COLO668 (cell line): Measurements from ENCODE around the gene STK11.
"Not testable (repeated sequence)": the region's sequence is repeated elsewhere in the genome, so short reads cannot be mapped to it uniquely, and the experiment has no call there.

Experiments
- DNase-seq: peaks from one replicate; lab custom pipeline; 2025; ENCODE audit not compliant: unreplicated experiment; lab: John Stamatoyannopoulos, UW

STK11 gene

DNA sequence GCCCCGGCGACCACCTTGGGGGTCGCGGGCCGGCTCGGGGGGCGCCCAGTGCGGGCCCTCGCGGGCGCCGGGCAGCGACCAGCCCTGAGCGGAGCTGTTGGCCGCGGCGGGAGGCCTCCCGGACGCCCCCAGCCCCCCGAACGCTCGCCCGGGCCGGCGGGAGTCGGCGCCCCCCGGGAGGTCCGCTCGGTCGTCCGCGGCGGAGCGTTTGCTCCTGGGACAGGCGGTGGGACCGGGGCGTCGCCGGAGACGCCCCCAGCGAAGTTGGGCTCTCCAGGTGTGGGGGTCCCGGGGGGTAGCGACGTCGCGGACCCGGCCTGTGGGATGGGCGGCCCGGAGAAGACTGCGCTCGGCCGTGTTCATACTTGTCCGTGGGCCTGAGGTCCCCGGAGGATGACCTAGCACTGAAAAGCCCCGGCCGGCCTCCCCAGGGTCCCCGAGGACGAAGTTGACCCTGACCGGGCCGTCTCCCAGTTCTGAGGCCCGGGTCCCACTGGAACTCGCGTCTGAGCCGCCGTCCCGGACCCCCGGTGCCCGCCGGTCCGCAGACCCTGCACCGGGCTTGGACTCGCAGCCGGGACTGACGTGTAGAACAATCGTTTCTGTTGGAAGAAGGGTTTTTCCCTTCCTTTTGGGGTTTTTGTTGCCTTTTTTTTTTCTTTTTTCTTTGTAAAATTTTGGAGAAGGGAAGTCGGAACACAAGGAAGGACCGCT is 729 bp downstream of the STK11 start:
- DNase-seq, result peak; percentile 32

DNA sequence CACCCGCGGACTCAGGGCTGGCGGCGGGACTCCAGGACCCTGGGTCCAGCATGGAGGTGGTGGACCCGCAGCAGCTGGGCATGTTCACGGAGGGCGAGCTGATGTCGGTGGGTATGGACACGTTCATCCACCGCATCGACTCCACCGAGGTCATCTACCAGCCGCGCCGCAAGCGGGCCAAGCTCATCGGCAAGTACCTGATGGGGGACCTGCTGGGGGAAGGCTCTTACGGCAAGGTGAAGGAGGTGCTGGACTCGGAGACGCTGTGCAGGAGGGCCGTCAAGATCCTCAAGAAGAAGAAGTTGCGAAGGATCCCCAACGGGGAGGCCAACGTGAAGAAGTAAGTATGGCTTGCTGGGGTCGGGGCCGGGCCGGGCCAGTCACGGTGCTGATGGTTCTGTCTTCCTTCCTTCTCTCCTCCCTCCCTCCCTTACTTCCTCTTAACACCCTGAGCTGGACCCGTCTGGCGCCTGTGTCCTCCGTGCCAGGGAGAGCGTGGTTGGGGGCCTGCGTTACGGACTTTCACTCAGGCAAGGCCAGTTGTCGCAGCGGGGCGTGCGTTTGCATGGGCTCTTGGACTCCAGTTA is 1.4 kb downstream of the STK11 start:
- peak; percentile 56 for DNase-seq

DNA sequence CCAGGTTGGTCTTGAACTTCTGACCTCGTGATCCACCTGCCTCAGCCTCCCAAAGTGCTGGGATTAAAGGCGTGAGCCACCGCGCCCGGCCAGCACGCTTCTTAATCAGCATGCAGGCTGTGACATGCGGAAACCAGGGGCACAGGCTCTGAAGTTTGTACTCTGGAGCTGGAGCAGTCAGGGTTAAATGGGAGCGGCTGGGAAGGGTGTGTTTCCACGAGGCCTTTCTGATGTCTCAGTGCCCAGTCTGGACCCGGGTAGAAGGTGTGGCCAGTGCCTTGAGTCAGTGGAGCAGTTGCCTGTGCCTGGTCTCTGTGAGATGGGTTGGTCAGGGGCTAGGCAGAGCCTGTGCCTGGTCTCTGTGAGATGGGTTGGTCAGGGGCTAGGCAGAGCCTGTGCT is 3.3 kb downstream of the STK11 start:
- not testable (repeated sequence) for DNase-seq

DNA sequence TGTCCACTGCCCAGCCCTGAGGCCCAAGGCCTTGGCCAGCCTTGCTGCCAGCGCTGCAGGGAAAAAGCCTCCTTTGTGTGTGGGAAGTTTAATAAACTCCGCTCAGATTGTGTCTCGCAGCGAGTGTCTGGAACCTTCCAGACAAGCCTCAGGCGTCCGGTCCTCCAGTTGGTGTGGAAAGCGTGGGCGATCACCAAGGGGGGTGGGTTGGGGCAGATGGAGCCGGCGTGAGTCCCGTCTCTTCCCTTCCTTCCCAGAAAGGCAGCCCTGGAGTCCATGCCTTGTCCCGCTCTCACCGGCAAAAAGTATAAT is 4.6 kb downstream of the STK11 start:
- no peak for DNase-seq

DNA sequence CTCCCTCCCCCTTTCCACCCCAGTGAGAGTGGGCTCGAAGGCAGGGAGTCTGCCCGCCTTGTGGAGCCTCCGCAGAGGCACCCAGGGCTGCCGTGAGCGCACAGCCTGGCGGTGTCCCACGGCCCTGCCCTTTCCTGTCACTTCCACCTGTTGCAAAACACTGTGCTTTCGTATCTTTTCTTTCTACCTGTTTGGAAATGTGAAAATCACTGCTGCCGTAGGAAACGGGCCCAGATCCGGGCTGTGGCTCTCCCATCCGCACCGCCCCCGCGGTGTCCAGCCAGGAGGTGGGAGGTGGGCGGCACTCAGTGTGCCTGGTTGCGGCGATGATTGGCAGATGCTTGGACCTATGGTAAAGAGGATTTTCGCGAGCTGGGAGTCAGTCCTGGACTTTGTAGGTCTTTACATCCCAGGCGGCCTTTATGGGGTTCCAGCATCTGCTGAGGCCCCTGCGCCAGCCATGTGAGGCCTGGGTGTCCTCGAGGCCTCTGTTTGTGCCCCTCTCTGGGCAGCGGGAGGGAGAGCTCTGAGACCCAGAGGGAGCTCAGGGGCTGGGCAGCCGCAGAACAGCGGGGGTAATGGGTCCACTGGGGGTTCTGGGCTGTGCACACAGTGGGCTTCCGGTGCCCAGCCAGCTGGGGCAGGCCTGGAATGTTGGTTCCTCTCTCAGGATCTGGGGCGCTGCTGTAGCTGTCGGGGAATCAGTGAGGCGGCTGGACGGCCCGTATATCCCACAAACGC is 6.1 kb downstream of the STK11 start:
- no peak for DNase-seq

DNA sequence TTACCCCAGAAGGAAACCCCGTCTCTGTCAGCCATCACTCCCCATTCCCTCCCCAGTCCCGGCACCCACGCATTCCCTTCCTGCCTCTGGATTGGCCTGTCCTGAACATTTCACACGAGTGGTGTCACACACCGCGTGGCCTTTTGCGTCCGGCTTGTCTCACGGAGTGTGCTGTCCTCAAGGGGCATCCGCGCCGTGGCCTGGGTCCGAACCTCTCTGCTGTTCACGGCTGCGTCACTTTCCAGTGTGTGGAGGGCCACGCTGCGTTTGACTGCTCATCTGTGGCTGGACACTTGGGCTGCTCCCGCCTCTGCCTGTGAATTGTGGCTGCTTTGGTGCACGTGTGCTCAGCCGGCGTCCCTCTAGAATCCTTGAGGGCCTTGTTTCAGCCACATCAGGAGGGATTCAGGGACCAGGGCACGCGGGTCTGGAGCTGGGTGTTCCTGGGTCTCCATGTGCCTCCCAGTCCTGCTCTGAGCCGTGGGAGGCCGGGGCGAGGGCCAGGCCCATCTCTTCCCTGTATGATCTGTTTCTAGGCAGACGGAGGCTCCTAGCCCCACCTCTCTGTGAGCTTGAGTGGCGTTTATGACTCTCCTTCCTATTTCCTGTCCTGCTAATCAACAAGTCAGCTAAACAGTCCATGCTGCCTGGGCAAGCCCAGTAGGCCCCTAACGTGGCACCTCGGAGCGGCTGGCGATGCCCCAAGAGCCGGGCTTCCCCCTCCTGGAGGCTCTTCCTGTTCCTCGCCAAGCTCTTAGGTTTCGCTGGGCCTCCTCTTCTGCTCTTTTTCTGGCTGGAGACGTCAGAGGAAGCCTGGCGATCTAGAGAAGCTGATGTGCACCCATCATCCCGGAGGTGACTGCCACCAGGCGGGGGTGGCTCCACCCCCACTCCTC is 8.1 kb downstream of the STK11 start:
- no peak for DNase-seq

DNA sequence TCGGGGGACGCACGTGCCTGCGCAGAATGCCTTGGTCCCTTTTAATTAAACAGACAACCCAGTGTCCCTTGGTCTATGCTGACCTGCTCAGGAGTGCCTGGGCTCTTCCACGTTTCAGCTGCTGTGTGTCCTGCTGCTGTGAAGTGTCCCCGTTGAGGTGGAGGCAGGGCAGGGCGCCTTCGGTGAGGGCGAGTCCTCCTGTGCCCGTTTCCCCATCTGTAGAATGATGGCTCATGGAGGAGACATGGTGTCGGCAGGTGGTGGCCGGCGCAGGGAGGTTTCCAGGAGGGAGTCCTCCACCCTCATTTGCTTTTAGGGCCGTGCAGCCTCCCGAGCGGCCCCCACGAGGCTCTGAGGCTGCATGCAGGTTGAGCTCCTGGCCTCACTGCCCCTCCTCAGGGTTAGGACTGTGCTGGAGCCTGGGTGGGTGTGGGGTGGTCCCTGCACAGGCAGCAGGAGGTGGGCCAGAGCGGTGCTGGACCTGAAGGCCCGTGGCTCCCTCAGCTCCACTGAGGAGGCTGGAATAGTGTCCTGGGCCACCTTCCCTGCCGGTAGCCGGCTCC is 8.8 kb downstream of the STK11 start:
- no peak for DNase-seq

DNA sequence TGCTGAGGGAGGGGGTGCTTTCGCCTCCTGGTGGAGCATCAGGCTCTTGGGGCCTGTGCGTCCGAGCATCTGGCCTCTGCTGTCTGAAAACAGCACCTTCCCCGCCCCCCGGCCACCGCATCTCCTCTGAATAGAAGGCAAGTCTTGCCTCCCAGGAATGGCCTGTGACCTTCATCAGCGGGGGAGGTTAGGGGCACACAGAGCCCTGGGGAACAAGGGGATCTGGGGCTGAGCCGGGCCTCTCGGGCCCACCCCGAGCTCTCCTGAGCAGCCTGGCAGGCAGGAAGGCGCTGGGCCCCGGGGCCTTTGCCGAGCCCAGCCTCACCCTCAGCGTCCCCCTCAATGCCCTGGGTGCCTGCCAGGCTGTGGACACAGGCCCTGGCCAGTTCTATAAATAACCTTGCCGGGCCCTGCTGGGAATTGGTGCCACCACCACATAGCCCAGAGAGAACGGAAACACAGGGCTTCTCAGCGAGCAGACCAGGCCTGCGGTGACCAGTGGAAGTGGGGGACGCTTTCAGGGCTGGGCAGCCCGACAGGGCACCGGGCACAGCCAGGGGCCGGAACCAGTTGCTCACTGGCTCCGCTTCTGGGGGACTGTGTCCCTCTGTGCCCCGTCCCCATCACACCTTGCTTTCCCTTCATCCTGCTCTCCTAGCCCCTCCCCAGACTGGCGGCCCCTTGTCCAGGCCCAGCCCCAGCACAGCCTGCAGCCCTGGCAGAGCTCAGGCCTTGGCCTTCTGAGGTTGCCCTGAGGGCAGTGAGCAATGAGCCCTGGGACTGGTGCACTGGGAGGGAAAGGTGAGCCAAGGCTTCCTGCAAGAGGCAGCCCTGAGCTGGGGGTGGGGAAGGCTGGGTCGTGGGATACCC is 9.5 kb downstream of the STK11 start:
- no peak for DNase-seq

DNA sequence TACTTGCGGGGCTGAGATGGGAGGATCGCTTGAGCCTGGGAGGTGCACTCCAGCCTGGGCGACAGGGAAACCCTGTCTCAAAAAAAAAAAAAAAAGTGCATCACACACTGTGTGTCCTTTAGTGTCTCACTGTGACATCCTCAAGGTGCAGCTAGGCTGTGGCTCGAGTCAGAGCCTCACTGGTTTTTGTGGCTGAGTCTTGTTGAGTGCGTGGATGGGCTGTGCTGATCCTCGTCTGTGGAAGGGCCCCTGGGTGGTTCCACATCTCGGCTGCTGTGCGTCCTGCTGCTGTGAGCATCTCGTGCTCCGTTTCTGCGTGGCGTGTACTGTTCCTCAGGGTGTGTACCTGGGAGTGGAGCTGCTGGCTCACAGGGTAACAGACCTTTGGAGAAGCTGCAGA is 11.2 kb downstream of the STK11 start:
- DNase-seq, result no peak

DNA sequence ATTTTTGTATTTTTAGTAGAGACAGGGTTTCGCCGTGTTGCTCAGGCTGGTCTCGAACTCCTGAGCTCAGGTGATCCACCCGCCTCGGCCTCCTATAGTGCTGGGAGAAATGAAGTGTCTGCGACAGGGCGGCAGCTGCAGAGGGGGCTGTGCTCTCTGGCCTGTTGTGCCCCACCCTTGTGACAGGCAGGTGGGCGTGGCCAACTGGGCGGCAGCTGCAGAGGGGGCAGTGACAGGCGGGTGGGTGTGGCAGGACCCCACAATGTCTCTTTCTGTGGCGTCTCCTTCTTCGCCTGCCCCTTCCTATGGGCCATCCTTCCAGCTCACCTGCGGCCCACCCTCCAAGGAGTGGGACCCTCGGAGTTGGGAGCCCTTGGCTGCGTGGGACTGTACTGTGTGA is 11.8 kb downstream of the STK11 start:
- DNase-seq, result no peak

DNA sequence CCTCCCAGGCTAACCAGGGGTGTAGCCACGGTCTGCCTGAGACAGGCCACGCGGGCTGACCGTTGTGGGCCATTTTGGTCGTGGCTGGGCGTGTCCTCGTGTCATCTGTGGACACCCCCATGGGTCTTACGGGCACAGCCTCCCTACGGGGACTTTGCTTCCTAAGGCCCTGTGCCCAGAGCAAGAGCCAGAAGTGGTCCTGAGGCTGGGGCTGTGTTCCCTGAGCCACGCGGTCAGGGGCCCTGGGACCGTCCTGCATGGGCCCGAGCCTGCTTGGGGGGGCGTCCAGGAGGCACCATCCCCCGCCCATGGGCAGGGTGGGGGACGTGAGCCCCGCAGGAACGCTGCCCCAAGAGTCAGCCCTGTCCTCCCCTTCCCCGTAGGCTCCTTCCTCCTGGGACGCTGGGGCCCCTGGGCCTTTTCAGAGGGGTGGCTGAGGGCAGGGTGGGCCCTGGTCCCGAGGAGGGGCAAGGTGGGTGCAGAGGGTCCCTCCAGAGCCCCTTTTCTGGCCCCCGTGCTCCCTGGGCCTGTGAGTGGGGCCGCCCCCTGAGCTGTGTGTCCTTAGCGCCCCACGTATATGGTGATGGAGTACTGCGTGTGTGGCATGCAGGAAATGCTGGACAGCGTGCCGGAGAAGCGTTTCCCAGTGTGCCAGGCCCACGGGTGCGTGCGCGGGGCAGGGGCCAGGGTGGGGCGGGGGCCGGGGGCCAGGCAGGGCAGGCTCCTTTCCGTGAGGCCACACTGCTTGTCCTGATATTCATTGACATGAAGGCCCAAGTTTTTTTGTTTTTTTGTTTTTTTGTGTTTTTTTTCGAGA is 13.4 kb downstream of the STK11 start:
- DNase-seq, result no peak

DNA sequence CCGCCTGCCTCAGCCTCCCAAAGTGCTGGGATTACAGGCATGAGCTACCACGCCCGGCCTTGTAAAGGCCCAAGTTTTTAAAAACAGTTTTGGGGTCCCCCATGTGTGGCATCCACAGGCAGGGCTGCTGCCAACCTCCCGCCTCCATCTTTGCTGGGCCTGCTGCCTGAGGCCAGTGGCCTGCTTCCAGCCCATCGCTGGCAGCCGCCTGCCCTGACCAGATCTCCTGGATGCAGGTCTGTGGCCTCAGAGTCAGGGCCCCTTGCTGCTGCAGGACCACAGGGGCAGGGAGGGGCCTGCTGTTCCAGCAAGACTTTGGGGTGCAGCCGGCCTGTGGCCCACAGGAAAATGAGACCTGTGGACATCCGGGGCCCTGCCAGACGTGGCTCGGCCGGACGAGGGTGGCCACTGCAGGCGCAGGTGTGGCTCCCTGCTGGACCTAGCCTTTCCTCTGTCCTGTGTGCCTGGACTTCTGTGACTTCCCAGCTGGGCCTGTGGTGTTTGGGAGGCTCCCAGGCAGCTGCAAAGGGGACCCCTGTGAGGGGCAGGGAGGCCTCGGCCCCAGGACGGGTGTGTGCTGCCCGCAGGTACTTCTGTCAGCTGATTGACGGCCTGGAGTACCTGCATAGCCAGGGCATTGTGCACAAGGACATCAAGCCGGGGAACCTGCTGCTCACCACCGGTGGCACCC is 14.4 kb downstream of the STK11 start:
- no peak for DNase-seq

DNA sequence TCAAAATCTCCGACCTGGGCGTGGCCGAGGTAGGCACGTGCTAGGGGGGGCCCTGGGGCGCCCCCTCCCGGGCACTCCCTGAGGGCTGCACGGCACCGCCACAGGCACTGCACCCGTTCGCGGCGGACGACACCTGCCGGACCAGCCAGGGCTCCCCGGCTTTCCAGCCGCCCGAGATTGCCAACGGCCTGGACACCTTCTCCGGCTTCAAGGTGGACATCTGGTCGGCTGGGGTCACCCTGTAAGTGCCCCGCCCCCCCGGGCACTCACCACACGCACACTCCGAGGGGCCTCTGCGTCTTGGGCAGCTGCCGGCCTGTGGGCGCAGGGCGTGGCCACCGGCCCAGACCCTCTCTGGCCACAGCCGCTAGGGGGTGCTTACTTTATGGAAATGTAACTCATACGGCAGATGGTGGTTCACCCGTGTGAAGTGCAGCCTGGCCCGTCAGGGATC is 14.9 kb downstream of the STK11 start:
- DNase-seq, result no peak

DNA sequence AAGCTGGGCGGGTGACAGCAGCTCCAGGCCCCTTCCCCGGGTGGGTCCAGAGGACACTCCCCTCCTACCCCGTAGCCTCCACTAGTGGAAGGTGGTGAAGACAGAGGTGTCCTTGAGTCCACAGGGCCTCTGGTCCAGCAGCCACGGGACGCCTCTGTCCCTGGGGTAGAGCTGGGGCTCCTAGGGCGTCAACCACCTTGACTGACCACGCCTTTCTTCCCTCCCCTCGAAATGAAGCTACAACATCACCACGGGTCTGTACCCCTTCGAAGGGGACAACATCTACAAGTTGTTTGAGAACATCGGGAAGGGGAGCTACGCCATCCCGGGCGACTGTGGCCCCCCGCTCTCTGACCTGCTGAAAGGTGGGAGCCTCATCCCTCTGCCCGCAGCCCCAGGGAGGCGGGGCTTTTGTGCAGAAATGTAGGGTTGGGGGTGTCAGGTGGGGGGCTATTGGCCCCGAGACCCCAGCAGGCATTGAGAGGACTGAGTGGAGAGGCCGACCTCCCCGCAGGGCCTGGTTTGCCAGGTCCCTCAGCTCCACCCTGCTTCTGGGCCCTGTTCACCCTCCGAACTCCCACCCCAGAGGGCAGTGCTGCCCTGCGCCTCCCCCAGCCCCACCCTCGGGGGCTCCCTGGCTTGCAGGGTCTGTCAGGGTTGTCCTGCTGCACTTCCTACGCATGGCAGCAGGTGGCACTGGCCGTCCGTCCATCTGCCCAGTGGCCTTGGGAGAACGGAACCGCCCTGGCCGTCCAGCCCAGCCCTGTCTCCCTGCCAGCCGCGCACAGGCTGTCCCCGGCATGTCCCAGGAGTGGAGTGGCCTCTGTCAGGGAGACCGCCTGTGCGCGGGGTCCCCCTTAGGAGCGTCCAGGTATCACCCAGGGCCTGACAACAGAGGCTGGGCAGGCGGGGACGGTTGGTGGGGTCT is 15.7 kb downstream of the STK11 start:
- peak; percentile 25 for DNase-seq

DNA sequence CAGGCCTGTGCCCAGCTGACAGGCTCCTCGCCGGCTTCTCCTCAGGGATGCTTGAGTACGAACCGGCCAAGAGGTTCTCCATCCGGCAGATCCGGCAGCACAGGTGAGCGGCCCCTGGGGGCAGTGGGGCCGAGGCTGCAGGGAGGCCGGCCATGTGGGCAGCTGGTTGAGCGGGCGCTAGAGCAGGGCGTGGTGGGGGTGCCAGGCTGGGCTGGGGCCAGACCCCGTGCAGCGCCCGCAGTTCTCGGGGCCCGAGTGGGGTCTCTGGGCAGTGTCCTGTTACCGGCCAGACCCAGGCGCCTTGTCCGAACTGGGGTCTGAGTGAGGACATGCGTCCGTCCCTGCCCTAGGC is 16.3 kb downstream of the STK11 start:
- no peak for DNase-seq

DNA sequence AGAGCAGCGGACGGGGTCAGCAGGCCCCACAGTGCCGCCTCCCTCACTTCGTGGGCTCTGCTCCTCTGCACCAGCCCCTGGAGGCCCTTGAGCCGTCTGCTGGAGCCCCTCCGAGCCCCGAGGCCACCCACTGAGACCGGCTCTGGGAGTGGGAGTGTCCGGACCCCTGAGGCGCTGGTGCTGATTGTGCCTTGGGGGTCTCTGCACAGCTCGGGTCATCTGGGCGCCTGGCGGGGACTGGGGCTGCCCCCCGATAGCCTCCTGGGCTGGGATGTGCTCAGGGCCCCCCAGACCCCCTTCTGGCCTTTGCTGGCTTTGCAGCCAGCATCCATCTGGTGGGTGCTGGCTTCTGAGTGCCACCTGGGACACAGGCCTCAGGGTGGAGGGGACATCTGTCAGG is 16.8 kb downstream of the STK11 start:
- DNase-seq, result no peak

DNA sequence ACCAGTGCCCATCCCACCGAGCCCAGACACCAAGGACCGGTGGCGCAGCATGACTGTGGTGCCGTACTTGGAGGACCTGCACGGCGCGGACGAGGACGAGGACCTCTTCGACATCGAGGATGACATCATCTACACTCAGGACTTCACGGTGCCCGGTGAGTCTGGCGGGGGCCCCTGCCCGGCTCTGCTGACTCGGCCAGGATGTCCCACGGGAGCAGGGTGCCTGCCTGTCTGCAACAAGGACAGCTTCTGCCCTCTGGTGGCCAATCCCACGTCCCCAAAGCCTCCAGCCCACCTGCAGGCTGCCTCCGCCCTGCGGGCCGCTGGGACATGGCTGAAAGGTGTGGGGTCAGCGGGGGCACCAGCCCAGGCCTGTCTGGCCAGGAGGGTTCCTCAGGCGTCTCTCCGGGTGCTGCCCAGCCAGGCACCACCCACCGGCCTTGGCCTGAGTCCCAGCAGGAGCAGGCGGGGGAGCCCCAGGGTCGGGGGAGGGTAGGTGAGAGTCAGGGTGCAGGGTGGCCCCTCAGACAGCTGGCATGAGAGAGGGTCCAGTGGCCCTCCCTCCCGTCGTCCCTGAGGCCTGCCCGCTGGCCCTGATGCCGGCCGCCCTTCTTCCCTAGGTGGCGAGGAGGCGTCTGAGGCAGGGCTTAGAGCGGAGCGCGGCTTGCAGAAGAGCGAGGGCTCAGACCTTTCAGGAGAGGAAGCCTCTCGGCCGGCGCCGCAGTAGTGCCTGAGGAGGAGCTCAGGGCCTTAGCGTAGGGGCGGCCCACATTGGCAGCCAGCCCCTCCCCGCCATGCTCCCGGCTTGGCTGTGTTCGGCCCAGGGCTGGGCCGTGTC is 17.7 kb downstream of the STK11 start:
- peak; percentile 17 for DNase-seq
